ENCODE data around the gene APOBEC4.
A peak's percentile ranks its signal among the peaks of the same experiment; 100 is the strongest.

Gene APOBEC4

DNA sequence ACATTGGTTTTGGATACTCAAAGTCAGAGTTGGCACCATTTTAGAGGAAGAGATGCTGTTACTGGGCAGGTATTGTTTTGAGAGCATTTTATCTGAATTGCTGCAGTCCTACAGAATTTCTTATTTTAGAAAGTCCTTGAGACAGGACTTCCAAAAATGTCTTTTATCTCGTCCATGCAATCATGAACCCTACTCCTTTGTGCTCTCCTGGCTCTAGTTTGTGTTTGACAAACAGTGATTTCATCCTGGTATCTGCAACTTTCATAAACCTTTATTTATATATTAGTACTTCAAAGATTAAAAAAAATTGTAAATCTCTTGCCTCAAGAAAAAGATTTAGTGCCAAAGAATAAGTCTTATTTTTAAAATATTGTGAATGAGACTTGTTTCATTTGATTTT lies 12.9 kb downstream of the APOBEC4 start:
- no peak overlapping the region for H3K4me3 ChIP-seq (ENCODE audit: low read depth, low read length)
- TF ChIP-seq, protein P1, sequence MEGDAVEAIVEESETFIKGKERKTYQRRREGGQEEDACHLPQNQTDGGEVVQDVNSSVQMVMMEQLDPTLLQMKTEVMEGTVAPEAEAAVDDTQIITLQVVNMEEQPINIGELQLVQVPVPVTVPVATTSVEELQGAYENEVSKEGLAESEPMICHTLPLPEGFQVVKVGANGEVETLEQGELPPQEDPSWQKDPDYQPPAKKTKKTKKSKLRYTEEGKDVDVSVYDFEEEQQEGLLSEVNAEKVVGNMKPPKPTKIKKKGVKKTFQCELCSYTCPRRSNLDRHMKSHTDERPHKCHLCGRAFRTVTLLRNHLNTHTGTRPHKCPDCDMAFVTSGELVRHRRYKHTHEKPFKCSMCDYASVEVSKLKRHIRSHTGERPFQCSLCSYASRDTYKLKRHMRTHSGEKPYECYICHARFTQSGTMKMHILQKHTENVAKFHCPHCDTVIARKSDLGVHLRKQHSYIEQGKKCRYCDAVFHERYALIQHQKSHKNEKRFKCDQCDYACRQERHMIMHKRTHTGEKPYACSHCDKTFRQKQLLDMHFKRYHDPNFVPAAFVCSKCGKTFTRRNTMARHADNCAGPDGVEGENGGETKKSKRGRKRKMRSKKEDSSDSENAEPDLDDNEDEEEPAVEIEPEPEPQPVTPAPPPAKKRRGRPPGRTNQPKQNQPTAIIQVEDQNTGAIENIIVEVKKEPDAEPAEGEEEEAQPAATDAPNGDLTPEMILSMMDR (IDR thresholded peaks at IDR 0.05; ENCODE audit: low read depth, low read length): no peak

DNA sequence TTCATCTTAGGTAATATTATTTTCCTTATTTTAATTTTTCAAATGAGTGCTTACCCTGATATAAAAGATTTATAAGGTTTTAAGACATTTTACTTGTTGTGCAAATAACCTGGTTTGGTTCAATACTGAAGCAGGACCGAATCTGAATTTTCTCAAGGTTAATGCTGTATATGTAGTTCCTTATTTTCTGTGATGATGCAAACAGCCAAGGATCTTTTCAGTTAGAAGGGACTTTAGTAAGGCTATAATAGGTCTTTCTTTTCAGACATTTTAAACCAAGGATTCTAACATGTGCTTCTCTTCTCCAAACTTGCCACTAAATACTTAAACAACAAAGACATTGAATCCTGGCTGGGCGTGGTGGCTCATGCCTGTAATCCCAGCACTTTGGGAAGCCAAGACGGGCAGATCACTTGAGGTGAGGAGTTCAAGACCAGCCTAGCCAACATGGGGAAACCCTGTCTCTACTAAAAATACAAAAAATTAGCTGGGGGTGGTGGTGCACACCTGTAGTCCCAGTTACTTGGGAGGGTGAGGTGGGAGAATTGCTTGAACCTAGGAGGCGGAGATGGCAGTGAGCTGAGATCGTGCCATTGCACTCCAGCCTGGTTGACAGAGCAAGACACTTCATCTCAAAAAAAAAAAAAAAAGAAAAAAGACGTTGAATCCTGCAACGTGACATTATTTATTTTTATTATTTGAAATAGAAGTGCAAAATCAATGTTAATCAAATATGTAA lies 14.3 kb downstream of the APOBEC4 start:
- TF ChIP-seq, protein P1 (IDR thresholded peaks at IDR 0.05; ENCODE audit: low read depth, low read length): no peak
- H3K4me3 ChIP-seq (ENCODE audit: low read depth, low read length): no peak overlapping the region

DNA sequence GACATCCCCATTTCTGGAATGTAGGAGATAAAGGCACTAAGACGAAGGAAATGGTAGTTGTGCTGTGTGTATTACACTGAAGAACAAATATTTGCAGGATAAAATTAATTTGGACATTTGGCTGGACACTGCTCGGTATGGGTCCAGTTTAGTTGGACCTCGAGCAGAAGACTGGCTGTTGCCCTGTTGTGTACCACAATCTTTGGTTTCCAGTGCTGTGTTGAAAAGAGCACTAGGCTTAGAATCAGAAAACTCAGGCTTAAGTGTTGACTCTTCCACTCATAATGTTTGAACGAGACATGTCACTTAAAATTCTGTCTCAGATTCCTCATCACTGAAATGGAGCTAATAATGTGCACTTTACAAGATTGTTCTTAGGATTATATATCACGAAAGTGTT lies 16.3 kb downstream of the APOBEC4 start:
- H3K4me3 ChIP-seq (ENCODE audit: low read depth, low read length): peak overlapping the region; percentile 89
- TF ChIP-seq, protein P1 (IDR thresholded peaks at IDR 0.05; ENCODE audit: low read depth, low read length): no peak

DNA sequence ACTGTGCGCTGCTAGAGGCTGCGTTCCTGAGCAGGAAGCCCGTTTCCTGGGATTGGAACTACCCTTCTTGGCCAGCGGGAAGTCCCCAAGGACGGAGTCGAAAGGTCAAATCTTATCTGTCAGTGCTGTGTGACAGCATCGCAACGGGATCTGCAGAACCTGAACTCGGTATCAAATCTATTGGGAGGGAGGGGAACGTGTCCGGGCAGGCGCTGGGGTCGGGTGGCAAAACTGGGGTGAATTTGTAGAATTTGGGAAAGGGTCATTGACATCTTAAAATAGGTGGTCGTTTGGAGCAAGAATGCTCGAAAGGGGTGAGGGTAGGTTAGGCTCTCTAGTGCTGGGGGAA lies 16.8 kb downstream of the APOBEC4 start:
- TF ChIP-seq, protein P1 (IDR thresholded peaks at IDR 0.05; ENCODE audit: low read depth, low read length): no peak
- H3K4me3 ChIP-seq (ENCODE audit: low read depth, low read length): peak overlapping the region; percentile 89

DNA sequence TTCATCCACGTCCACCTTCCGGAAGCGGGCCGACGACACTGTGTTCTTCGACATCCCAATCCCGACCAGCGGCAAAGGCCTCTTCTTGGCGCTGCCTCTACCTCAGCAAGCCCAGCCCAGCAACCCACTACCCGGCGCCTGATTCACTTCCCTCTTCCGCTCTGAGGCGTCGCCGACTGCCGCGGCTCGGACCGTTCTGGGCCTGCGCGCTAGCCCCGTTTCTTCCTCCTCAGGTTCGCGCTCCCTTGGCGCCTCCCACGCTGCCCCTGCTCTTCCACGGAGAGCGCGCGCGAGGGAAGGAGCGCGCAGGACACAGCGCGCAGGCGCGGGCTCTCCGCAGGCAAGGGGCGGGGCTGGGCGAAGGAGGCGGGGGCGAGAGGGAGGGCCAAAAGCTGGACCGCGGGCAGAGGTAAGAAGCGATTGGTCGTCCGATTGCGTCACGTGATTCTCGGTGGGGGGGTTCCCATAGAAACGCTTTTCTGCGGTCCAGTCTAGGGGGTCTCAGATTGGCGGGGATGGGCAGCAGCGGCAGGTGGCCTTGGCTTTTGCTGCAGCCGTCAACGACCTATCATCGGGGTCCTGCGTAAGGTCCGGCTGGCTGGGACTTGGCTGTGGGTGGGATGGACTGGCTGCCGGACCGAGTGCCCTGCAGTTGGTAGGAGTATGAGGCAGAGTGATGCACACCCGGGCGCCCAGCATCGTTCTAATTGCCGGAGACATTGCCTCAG lies 17.3 kb downstream of the APOBEC4 start, which contains the start of gene ARPC5:
ARPC5 (minus strand) TSS at position 178 of the 728 bp plus-strand sequence; CDS start at position 54, 124 bp downstream.
- H3K4me3 ChIP-seq (ENCODE audit: low read depth, low read length): peak within 1 kb of the TSS; percentile 89
- TF ChIP-seq, protein P1 (IDR thresholded peaks at IDR 0.05; ENCODE audit: low read depth, low read length): no peak

DNA sequence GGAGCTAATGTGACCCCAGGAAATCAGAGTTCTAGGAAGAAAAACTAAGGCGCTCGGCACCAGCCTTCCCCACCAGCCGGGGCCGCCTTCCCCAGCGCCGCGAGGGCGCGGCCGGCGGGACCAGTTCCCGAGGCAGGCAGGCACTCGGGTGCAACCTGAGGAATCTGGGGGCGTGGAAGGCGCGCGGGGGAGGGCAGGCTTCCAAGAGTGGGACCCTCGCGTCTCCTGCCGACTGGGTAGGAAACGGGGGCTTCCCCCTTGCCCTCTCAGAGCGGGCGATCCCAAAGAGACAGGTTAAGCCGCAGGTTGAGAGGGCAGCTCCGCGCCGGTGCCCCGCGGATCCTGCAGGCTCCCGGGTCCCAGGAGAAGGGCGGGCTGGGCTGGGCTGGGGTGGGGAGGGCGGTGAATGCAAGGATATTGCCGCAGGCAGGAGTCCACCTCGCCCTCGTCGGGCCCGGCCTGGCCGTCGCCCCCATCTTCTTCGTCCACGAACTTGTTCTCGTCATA lies 18.0 kb downstream of the APOBEC4 start:
- H3K4me3 ChIP-seq (ENCODE audit: low read depth, low read length): peak overlapping the region; percentile 89
- TF ChIP-seq, protein P1 (IDR thresholded peaks at IDR 0.05; ENCODE audit: low read depth, low read length): no peak

All from WI38 (cell line).